IPS-18c (cell line): ENCODE measurements around the gene SSBP3.

ENCODE experiments used
- H3K4me3 ChIP-seq: 2 replicates; pipeline ENCODE4 v1.7.0; 2013; ENCODE audit warnings: low read depth, mild to moderate bottlenecking, low read length, moderate library complexity; ENCODE audit not compliant: insufficient read depth
- H3K9me3 ChIP-seq: one replicate; pipeline ENCODE4 v1.6.1; 2013; ENCODE audit warnings: mild to moderate bottlenecking, low read length, moderate library complexity; ENCODE audit not compliant: control insufficient read depth, insufficient read depth

SSBP3 gene

DNA sequence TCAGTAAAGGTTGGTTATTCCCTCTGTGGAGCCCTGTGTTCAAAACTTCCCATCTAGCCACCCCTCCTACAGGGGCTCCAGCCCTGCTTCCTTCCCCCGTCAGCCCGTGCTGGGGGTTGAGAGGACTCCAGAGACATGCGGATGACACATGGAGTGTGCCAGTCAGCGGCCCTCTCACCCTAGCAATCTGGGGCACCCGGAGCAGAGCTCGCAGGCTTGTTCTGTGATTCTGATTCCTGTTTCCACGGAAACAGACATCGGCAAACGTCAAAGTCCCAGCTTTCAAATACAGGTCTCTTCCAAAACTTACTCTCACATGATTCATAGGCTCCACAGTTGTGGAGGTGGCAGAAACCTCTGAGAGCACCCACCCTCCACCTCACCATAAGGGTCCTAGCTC is 9.8 kb upstream of the SSBP3 start:
- Histone ChIP-seq H3K9me3 (no peaks in the 10 kb centered on the region), H3K4me3 (no peak overlapping the region)

DNA sequence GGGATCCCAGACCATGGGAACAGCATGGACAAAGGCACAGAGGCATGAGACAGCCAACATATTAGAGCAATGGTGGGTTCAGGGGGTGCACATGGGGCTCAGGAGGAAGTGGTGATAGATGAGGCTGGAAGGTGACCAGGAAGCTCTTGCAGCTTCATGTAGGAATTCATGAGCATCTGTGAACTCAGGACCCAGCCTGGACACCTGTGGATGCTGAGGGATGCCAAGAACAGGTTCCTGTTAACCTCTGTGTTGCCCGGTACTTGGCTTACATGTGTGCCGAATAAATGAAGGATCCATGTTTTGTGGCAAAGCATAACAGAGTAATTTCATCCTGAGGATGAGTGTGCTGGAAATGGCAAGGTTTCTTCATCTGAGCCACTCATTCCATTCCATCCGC is 9.3 kb upstream of the SSBP3 start:
- H3K4me3 ChIP-seq = no peak overlapping the region
- H3K9me3 ChIP-seq = no peaks in the 10 kb centered on the region

GRCh38 chr1:54413732-54414131 is 7.5 kb upstream of the SSBP3 start:
- H3K4me3 ChIP-seq = no peak overlapping the region
- H3K9me3 ChIP-seq = no peaks in the 10 kb centered on the region

DNA sequence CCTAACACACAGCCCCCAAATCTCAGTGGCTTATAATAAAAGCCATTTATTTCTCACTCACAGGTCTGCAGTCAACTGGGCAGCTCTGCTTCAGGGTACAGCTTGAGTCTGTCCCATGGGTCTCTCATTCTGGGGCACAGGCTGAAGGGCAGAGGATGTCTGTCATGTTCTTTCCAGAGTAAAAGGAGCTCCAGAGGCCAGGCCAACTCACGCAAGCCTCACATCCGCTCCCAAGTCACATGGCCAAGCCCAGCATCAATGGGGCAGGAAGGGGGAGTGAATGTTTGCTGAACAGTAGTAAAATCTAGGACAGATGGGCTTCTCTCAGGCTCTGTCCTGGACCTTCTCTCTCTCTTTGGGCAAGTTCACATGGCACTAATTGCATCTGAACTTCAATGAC is 7.1 kb upstream of the SSBP3 start:
- H3K4me3 ChIP-seq = no peak overlapping the region; the same call in 1 of the 2 replicates
- H3K9me3 ChIP-seq = no peaks in the 10 kb centered on the region

DNA sequence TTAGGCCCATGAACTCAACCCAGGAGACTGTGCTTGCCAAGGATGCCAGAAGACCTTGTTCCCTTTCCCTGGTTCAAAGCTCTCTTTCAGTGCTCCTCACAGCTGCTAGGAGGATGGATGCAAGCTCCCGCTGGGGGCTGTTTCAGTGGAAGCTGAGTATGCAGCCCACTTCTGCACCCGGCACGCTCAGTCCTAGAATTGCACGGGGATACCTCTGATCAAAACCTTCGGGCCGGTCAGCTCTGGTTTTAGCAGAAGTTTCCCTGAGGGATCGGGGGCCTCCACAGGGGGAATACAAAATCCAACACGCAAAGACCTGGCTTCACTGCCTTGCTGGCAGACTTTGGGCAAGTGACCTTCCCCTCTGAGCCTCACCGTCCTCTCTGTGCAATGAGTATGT is 4.2 kb upstream of the SSBP3 start:
- H3K4me3 ChIP-seq = no peak overlapping the region
- no peaks in the 10 kb centered on the region for H3K9me3 ChIP-seq

DNA sequence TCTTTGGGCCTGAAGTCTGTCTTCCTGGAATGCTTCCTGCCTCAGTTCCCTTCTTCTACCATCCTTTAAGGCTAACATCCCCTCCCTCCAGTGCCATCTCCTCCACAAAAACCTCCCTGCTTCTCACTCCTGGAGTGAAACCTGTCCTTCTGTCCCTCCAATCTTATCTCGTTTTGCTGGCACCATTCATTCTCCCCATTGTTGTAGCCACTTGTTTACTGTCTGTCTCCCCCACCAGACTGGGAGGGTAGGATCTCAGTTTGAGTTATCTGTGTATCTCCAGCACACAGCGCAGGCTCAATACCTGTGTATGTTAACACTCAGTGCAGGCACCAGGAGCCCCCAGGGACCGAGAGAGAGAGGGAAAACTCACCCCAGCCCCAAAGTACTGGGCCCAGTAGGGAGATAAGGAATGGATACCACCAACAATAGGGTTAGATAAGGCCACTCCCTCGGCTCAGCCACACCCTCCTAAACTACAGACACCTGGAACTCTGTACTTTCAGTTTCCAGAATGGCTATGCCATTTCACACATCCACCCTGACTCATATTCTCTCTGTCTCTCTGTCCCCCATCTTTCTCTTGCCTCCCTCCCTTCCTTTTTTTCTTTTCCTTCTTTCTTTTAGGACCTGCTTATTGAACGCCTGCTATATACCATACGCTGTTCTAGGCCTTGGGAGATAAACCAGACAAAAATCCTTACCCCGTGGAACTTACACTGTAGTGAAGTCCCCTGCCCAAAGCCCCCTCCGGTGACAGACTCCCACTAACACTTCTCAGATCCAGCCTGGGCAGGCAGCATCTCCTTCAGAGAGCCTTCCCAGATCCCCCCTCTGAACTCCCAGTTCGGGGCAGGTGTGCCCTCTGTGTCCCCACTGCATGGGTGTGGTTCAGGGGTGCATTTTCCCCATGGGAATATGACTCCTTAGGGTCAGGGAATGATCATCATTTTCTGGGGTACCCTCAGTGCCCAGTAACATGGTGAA is 3.3 kb upstream of the SSBP3 start:
- no peak overlapping the region for H3K4me3 ChIP-seq

GRCh38 chr1:54408147-54409066 is 2.2 kb upstream of the SSBP3 start:
- Histone ChIP-seq H3K4me3 (no peak overlapping the region), H3K9me3 (peaks cover 2% of the 10 kb centered on the region)

More for the DNA sequence above, 3.3 kb upstream of the SSBP3 start:
- H3K9me3 ChIP-seq = peaks cover 2% of the 10 kb centered on the region

GRCh38 chr1:54407404-54408146 is 1.4 kb upstream of the SSBP3 start:
- Histone ChIP-seq H3K9me3 (peaks cover 2% of the 10 kb centered on the region), H3K4me3 (peak overlapping the region; percentile 57; the same call in 1 of the 2 replicates)

GRCh38 chr1:54407154-54407403 is 885 bp upstream of the SSBP3 start:
- peak overlapping the region; percentile 57; the same call in 1 of the 2 replicates for H3K4me3 ChIP-seq
- peaks cover 2% of the 10 kb centered on the region for H3K9me3 ChIP-seq

GRCh38 chr1:54405898-54406293 is 298 bp downstream of the SSBP3 start:
- peak overlapping the region; percentile 34; the same call in 1 of the 2 replicates for H3K4me3 ChIP-seq
- H3K9me3 ChIP-seq = peaks cover 2% of the 10 kb centered on the region

- Histone ChIP-seq H3K4me3 (peak overlapping the region; percentile 81), H3K9me3 (peaks cover 2% of the 10 kb centered on the region)
Measured at GRCh38 chr1:54404939-54405897, 976 bp downstream of the SSBP3 start.

GRCh38 chr1:54404263-54404662 is 1.9 kb downstream of the SSBP3 start:
- H3K9me3 ChIP-seq = peaks cover 2% of the 10 kb centered on the region
- H3K4me3 ChIP-seq = peak overlapping the region; percentile 81

- peak overlapping the region; percentile 81 for H3K4me3 ChIP-seq
- H3K9me3 ChIP-seq = peaks cover 2% of the 10 kb centered on the region
Measured at GRCh38 chr1:54403808-54404261, 2.4 kb downstream of the SSBP3 start.

GRCh38 chr1:54403405-54403804 is 2.8 kb downstream of the SSBP3 start:
- Histone ChIP-seq H3K9me3 (peaks cover 2% of the 10 kb centered on the region), H3K4me3 (peak overlapping the region; percentile 81)

DNA sequence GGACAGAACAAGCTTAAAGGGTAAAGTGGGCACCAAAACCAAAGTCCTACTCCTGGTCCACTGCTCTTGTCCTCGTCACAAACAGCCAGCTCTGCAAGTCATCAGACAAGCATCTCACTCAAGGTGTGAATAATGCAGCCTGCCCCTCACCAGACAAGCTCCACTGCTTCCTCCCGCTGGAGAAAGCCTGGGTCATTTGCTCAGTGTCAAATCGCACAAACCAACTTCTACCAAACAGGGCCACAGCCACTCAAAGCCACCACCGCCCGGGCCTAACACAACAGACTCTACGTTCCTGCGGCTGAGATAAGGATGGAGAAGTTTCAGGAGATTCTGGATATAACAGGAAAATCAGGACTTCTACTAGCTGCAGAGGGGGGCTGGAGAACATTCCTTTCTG is 3.3 kb downstream of the SSBP3 start:
- Histone ChIP-seq H3K4me3 (no peak overlapping the region), H3K9me3 (peaks cover 2% of the 10 kb centered on the region)

DNA sequence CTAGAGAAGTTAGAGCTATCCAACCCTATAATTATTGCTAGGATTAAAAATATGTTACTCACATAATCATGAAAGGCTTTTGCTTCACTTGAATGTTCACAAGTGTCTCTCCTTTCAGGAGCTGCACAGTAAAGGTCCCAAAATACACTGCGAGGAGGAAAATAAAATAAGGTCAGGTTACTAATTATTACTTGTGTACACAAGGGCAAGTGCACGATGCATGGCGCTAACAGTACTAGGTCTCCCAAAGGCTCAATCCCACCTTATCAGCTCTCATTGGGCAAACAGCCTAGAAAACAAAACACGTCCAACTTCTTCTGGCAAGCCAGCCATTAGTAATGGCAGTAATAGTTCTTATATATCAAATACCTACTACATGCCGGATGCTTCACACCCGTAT is 4.4 kb downstream of the SSBP3 start:
- Histone ChIP-seq H3K4me3 (no peak overlapping the region), H3K9me3 (peaks cover 2% of the 10 kb centered on the region)
